NT2/D1 (cell line): ENCODE measurements around the gene ACTL10.
A peak's percentile ranks its signal among the peaks of the same experiment; 100 is the strongest.

Experiments
- DNase-seq: peaks from one replicate; pipeline ENCODE4 v3.0.0-alpha.2; 2011; ENCODE audit warnings: low read depth, low spot score
- H3K27me3 ChIP-seq: 2 replicates; pipeline ENCODE4 v1.6.0; 2011; ENCODE audit warnings: mild to moderate bottlenecking; ENCODE audit not compliant: insufficient read length, insufficient read depth
- H3K36me3 ChIP-seq: 2 replicates; pipeline ENCODE4 v1.6.1; 2011; ENCODE audit warnings: mild to moderate bottlenecking, low read length, mixed read lengths; ENCODE audit not compliant: insufficient read depth, insufficient read length
- H3K4me1 ChIP-seq: 2 replicates; pipeline ENCODE4 v1.5.1; 2011; ENCODE audit not compliant: insufficient read depth, insufficient read length
- H3K4me3 ChIP-seq: 2 replicates; pipeline ENCODE4 v1.5.1; 2011; ENCODE audit warnings: low read depth; ENCODE audit not compliant: insufficient read length
- H3K9ac ChIP-seq: 2 replicates; pipeline ENCODE4 v1.6.0; 2011; ENCODE audit warnings: low read depth; ENCODE audit not compliant: insufficient read length
- H3K9me3 ChIP-seq: 2 replicates; pipeline ENCODE4 v1.5.1; 2011; ENCODE audit warnings: mild to moderate bottlenecking, low read length; ENCODE audit not compliant: insufficient read depth
- SUZ12 ChIP-seq: IDR thresholded peaks from 2 replicates; pipeline ENCODE4 v1.6.1; 2011; ENCODE audit not compliant: insufficient read length, insufficient read depth; ENCODE audit errors: extremely low read depth
- YY1 ChIP-seq: IDR thresholded peaks from 2 replicates; pipeline ENCODE4 v1.6.1; 2011; ENCODE audit not compliant: insufficient read length, insufficient read depth
- ZNF274 ChIP-seq: IDR thresholded peaks from 2 replicates; pipeline ENCODE4 v1.6.1; 2011; ENCODE audit warnings: mild to moderate bottlenecking, low read depth, low read length

Gene ACTL10

GRCh38 chr20:33671573-33672288 lies 5.0 kb downstream of the ACTL10 start:
- H3K36me3 ChIP-seq: peaks cover 58% of the 10 kb centered on the region
- H3K27me3 ChIP-seq: no peaks in the 10 kb centered on the region
- H3K4me3 ChIP-seq: no peak overlapping the region
- H3K9ac ChIP-seq: no peak overlapping the region
- DNase-seq: no peak
- TF ChIP-seq SUZ12 (no peak), YY1 (no peak), ZNF274 (no peak)
- no peaks in the 10 kb centered on the region for H3K9me3 ChIP-seq
- peaks cover 29% of the 10 kb centered on the region for H3K4me1 ChIP-seq

GRCh38 chr20:33672426-33673113 lies 5.8 kb downstream of the ACTL10 start:
- TF ChIP-seq YY1 (no peak), SUZ12 (no peak), ZNF274 (no peak)
- peaks cover 66% of the 10 kb centered on the region for H3K36me3 ChIP-seq
- no peak for DNase-seq
- peak overlapping the region; percentile 91 for H3K9ac ChIP-seq
- H3K4me1 ChIP-seq: peaks cover 27% of the 10 kb centered on the region
- H3K9me3 ChIP-seq: no peaks in the 10 kb centered on the region
- no peaks in the 10 kb centered on the region for H3K27me3 ChIP-seq
- H3K4me3 ChIP-seq: peak overlapping the region; percentile 81

- H3K9ac ChIP-seq: peak overlapping the region; percentile 91
- no peaks in the 10 kb centered on the region for H3K27me3 ChIP-seq
- H3K4me3 ChIP-seq: peak overlapping the region; percentile 81
- H3K9me3 ChIP-seq: no peaks in the 10 kb centered on the region; the same call in 1 of the 2 replicates
- peaks cover 25% of the 10 kb centered on the region for H3K4me1 ChIP-seq
- TF ChIP-seq ZNF274 (no peak), YY1 (no peak), SUZ12 (no peak)
- H3K36me3 ChIP-seq: peaks cover 70% of the 10 kb centered on the region
- DNase-seq: no peak
These were observed 6.3 kb downstream of the ACTL10 start for GRCh38 chr20:33673114-33673409.

- no peak for DNase-seq
- Histone ChIP-seq H3K9ac (peak overlapping the region; percentile 91), H3K36me3 (peaks cover 70% of the 10 kb centered on the region), H3K4me1 (peaks cover 25% of the 10 kb centered on the region), H3K4me3 (peak overlapping the region; percentile 81), H3K9me3 (no peaks in the 10 kb centered on the region; the same call in 1 of the 2 replicates), H3K27me3 (no peaks in the 10 kb centered on the region)
- TF ChIP-seq YY1: no peak
- no peak for TF ChIP-seq SUZ12
- no peak for TF ChIP-seq ZNF274
These were observed 6.9 kb downstream of the ACTL10 start for GRCh38 chr20:33673410-33674293.

- no peaks in the 10 kb centered on the region for H3K27me3 ChIP-seq
- peaks cover 25% of the 10 kb centered on the region for H3K4me1 ChIP-seq
- no peak for DNase-seq
- peaks cover 70% of the 10 kb centered on the region for H3K36me3 ChIP-seq
- peak within 1 kb of the TSS; percentile 91 for H3K9ac ChIP-seq
- H3K9me3 ChIP-seq: no peaks in the 10 kb centered on the region; the same call in 1 of the 2 replicates
- peak within 1 kb of the TSS; percentile 81 for H3K4me3 ChIP-seq
- TF ChIP-seq YY1 (no peak), ZNF274 (no peak)
These were observed 7.8 kb downstream of the ACTL10 start, which contains the start of gene NECAB3 for GRCh38 chr20:33674294-33675135. TSS of gene NECAB3 (minus strand) at chr20:33674428. CDS start at chr20:33674352, 76 bp downstream.

GRCh38 chr20:33675136-33675959 lies 8.6 kb downstream of the ACTL10 start:
- Histone ChIP-seq H3K4me3 (peak overlapping the region; percentile 81), H3K36me3 (peaks cover 70% of the 10 kb centered on the region), H3K4me1 (peaks cover 29% of the 10 kb centered on the region), H3K9ac (peak overlapping the region; percentile 86), H3K27me3 (no peaks in the 10 kb centered on the region), H3K9me3 (no peaks in the 10 kb centered on the region; the same call in 1 of the 2 replicates)
- no peak for DNase-seq
- no peak for TF ChIP-seq SUZ12
- TF ChIP-seq ZNF274: no peak
- TF ChIP-seq YY1: no peak
